ENCODE data around the gene SLC22A3. TPM values are rescaled to one million over a fixed set of nuclear protein-coding genes. Genes with fewer than 3 reads are reported as not detected.

SLC22A3 gene
- total RNA-seq, 2 experiments from 2014 or later: not detected

- CTCF ChIA-PET: no interaction called here
- intact Hi-C loops (cut with micrococcal nuclease): no loop called here
- no peaks in the 10 kb centered on the region for H3K36me3 Mint-ChIP-seq
- H3K27me3 Mint-ChIP-seq: peaks cover 28% of the 10 kb centered on the region
- H3K4me3 Mint-ChIP-seq: no peak overlapping the region
- DNase-seq: no peak
- no peak overlapping the region for H3K27ac Mint-ChIP-seq
- H3K4me1 Mint-ChIP-seq (ENCODE audit: low read depth): peaks cover 13% of the 10 kb centered on the region
- no peaks in the 10 kb centered on the region for H3K9me3 Mint-ChIP-seq
- POLR2A ChIA-PET: no interaction called here
Measured at GRCh38 chr6:160428818-160429619, 80.8 kb downstream of the SLC22A3 start.

DNA sequence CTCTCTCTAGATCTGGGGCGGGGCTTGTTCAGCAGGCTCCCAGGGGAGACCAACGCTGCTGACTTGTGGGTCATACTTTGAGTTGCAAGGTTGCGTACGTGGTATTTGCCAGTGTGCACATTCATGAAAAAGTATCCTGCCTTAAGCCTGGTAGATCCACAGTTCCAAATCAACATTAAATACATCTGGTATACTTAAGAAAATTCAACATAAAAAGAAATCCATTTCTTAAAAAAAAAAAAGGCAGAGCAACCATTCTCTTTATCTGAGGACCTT, 81.4 kb downstream of the SLC22A3 start:
- H3K4me3 Mint-ChIP-seq: no peak overlapping the region
- H3K27me3 Mint-ChIP-seq: peaks cover 28% of the 10 kb centered on the region
- H3K9me3 Mint-ChIP-seq: no peaks in the 10 kb centered on the region
- ChIA-PET CTCF (no interaction called here), POLR2A (no interaction called here)
- H3K4me1 Mint-ChIP-seq (ENCODE audit: low read depth): peaks cover 13% of the 10 kb centered on the region
- no peaks in the 10 kb centered on the region for H3K36me3 Mint-ChIP-seq
- intact Hi-C loops (cut with micrococcal nuclease): no loop called here
- no peak for DNase-seq
- no peak overlapping the region for H3K27ac Mint-ChIP-seq

- Mint-ChIP-seq H3K27ac (no peak overlapping the region), H3K4me3 (no peak overlapping the region), H3K36me3 (no peaks in the 10 kb centered on the region), H3K27me3 (peaks cover 28% of the 10 kb centered on the region), H3K9me3 (no peaks in the 10 kb centered on the region), H3K4me1 (ENCODE audit: low read depth) (peaks cover 13% of the 10 kb centered on the region)
- POLR2A ChIA-PET: no interaction called here
- intact Hi-C loops (cut with micrococcal nuclease): no loop called here
- CTCF ChIA-PET: no interaction called here
- DNase-seq: no peak
Measured at GRCh38 chr6:160430203-160430602, 82.0 kb downstream of the SLC22A3 start.

GRCh38 chr6:160430751-160431150, 82.6 kb downstream of the SLC22A3 start:
- ChIA-PET POLR2A (no interaction called here), CTCF (no interaction called here)
- Mint-ChIP-seq H3K27ac (no peak overlapping the region), H3K9me3 (no peaks in the 10 kb centered on the region), H3K36me3 (no peaks in the 10 kb centered on the region), H3K4me3 (no peak overlapping the region), H3K27me3 (peaks cover 28% of the 10 kb centered on the region), H3K4me1 (ENCODE audit: low read depth) (peaks cover 14% of the 10 kb centered on the region)
- no peak for DNase-seq
- intact Hi-C loops (cut with micrococcal nuclease): no loop called here

- POLR2A ChIA-PET: no interaction called here
- Mint-ChIP-seq H3K4me1 (ENCODE audit: low read depth) (peaks cover 13% of the 10 kb centered on the region), H3K27ac (no peak overlapping the region), H3K27me3 (peaks cover 28% of the 10 kb centered on the region), H3K36me3 (no peaks in the 10 kb centered on the region), H3K9me3 (no peaks in the 10 kb centered on the region), H3K4me3 (no peak overlapping the region)
- CTCF ChIA-PET: no interaction called here
- intact Hi-C loops (cut with micrococcal nuclease): no loop called here
- no peak for DNase-seq
Measured at GRCh38 chr6:160431226-160431625, 83.0 kb downstream of the SLC22A3 start.

DNA sequence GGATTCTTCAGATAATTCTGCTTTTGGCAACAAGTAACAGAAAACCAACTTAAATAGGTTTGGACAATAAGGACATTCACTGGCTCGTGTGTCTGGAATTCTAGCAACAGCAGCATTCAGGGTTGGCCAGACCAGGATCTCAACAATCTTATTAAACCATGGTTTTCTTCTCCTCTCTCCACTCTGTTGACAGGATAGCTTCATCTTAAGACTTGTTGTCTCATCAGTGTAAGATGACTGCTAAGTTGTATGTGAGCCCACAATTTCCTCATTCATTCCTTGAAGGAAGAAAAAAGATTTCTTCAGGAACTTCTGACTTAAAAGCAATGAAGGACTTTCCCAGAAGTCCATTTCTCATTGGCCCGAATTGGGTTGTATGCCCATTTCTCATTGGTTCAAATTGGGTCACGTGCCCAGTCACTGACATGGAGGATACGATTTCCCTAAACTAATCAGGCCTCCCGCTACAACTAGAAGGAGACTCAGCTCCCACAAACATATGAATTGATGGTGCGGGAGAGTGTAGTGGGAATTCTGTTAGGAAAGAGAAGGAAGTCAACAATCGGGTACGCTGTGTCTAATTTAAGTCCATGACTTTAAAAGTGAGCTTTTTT, 83.7 kb downstream of the SLC22A3 start:
- DNase-seq: no peak
- no peak overlapping the region for H3K27ac Mint-ChIP-seq
- H3K4me3 Mint-ChIP-seq: no peak overlapping the region
- H3K36me3 Mint-ChIP-seq: no peaks in the 10 kb centered on the region
- POLR2A ChIA-PET: interaction anchor here (0.6 kb wide), 1 partner anchor 233 kb away, joined by 4 read pairs; no protein-coding TSS in a partner anchor
- intact Hi-C loops (cut with micrococcal nuclease): no loop called here
- CTCF ChIA-PET: interaction anchor here (1.3 kb wide), 1 partner anchor 24 kb away, joined by 4 read pairs; no protein-coding TSS in a partner anchor
- H3K4me1 Mint-ChIP-seq (ENCODE audit: low read depth): peaks cover 6% of the 10 kb centered on the region
- H3K27me3 Mint-ChIP-seq: peaks cover 24% of the 10 kb centered on the region
- no peaks in the 10 kb centered on the region for H3K9me3 Mint-ChIP-seq

GRCh38 chr6:160435935-160436334, 87.8 kb downstream of the SLC22A3 start:
- intact Hi-C loops (cut with micrococcal nuclease): no loop called here
- peaks cover 13% of the 10 kb centered on the region for H3K27me3 Mint-ChIP-seq

DNA sequence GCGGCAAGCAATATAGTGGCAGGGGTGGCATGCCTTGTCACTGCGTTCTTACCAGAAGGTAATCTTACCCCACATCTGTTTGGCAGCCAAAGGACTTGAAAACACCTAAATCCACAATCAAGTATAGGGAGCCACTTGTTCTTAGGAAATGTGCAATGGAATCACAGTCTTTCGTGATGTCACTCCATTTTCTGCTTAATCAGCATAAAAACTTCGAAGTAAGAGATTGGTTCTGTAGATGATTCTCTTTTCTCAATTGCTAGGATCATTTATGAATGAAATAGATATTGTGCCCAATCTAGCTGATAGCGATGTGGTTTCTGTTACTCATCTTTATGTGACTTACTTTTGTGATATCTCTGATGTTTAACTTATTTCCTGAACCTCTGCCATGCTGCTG, 89.0 kb downstream of the SLC22A3 start:
- Mint-ChIP-seq H3K9me3 (no peaks in the 10 kb centered on the region), H3K4me3 (no peak overlapping the region), H3K36me3 (no peaks in the 10 kb centered on the region), H3K4me1 (ENCODE audit: low read depth) (peaks cover 5% of the 10 kb centered on the region), H3K27me3 (peaks cover 11% of the 10 kb centered on the region), H3K27ac (no peak overlapping the region)
- no peak for DNase-seq
- intact Hi-C loops (cut with micrococcal nuclease): no loop called here
- ChIA-PET POLR2A (no interaction called here), CTCF (no interaction called here)

More at GRCh38 chr6:160435935-160436334, 87.8 kb downstream of the SLC22A3 start:
- H3K4me3 Mint-ChIP-seq: no peak overlapping the region
- no peaks in the 10 kb centered on the region for H3K36me3 Mint-ChIP-seq
- POLR2A ChIA-PET: no interaction called here
- CTCF ChIA-PET: interaction anchor here (2.4 kb wide), 1 partner anchor 19 kb away, joined by 6 read pairs; no protein-coding TSS in a partner anchor
- no peaks in the 10 kb centered on the region for H3K9me3 Mint-ChIP-seq
- no peak overlapping the region for H3K27ac Mint-ChIP-seq
- DNase-seq: no peak
- H3K4me1 Mint-ChIP-seq (ENCODE audit: low read depth): peaks cover 5% of the 10 kb centered on the region

DNA sequence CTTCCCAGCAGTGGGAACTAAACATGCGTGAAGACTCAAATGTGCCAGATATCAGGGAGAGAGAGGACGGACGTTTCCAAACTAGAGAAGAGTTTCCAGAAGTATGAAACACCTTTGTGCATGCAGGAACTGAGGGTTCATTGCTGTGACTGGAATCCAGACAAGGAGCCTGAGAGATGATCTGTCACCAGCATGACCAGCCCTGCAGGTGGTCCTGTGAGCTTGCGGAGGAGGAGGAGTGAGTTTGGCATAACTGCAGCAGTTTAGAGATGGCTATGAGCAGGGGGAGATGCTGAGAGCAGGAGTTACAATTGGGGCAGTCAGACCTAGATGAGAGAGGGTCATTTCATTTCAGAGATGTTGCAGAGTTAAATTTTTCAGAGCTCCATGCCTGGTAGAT, 89.6 kb downstream of the SLC22A3 start:
- CTCF ChIA-PET: no interaction called here
- Mint-ChIP-seq H3K9me3 (no peaks in the 10 kb centered on the region), H3K36me3 (no peaks in the 10 kb centered on the region), H3K4me3 (no peak overlapping the region), H3K27me3 (peaks cover 12% of the 10 kb centered on the region), H3K4me1 (ENCODE audit: low read depth) (peaks cover 5% of the 10 kb centered on the region), H3K27ac (no peak overlapping the region)
- POLR2A ChIA-PET: no interaction called here
- no peak for DNase-seq
- intact Hi-C loops (cut with micrococcal nuclease): no loop called here

DNA sequence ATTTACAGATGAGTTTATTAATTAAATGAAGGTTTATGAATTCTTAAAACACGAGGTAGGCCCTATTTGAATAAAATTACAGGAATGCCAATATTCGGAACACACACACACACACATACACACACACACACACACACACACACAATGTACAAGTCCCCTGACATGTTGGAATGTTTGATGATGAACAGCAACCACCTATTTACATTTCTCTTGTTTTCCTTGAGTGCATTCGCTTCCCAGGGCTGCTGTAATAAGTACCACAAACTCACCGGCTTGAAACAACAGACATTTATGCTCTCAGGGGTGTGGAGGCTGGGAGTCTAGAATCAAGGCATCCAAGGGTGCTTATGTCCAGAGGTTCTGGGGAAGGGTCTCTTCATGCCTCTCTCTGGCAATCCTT, 90.3 kb downstream of the SLC22A3 start:
- ChIA-PET CTCF (no interaction called here), POLR2A (no interaction called here)
- Mint-ChIP-seq H3K36me3 (no peaks in the 10 kb centered on the region), H3K4me3 (no peak overlapping the region), H3K4me1 (ENCODE audit: low read depth) (peaks cover 8% of the 10 kb centered on the region), H3K27me3 (peaks cover 15% of the 10 kb centered on the region), H3K27ac (no peak overlapping the region), H3K9me3 (no peaks in the 10 kb centered on the region)
- no peak for DNase-seq
- intact Hi-C loops (cut with micrococcal nuclease): no loop called here

- Mint-ChIP-seq H3K9me3 (no peaks in the 10 kb centered on the region), H3K4me3 (no peak overlapping the region), H3K27ac (no peak overlapping the region), H3K36me3 (no peaks in the 10 kb centered on the region), H3K4me1 (ENCODE audit: low read depth) (peaks cover 8% of the 10 kb centered on the region), H3K27me3 (peaks cover 19% of the 10 kb centered on the region)
- POLR2A ChIA-PET: no interaction called here
- intact Hi-C loops (cut with micrococcal nuclease): no loop called here
- DNase-seq: no peak
- CTCF ChIA-PET: interaction anchor here (2.1 kb wide), 1 partner anchor 15 kb away, joined by 6 read pairs; no protein-coding TSS in a partner anchor
Measured at GRCh38 chr6:160439751-160440150, 91.6 kb downstream of the SLC22A3 start.

GRCh38 chr6:160442151-160442550, 94.0 kb downstream of the SLC22A3 start:
- Mint-ChIP-seq H3K27me3 (peaks cover 24% of the 10 kb centered on the region), H3K4me1 (ENCODE audit: low read depth) (peaks cover 3% of the 10 kb centered on the region), H3K27ac (no peak overlapping the region), H3K9me3 (no peaks in the 10 kb centered on the region), H3K4me3 (no peak overlapping the region), H3K36me3 (peaks cover 2% of the 10 kb centered on the region)
- POLR2A ChIA-PET: no interaction called here
- intact Hi-C loops (cut with micrococcal nuclease): no loop called here
- DNase-seq: no peak
- CTCF ChIA-PET: interaction anchor here (0.9 kb wide), 1 partner anchor 13 kb away, joined by 3 read pairs; no protein-coding TSS in a partner anchor

DNA sequence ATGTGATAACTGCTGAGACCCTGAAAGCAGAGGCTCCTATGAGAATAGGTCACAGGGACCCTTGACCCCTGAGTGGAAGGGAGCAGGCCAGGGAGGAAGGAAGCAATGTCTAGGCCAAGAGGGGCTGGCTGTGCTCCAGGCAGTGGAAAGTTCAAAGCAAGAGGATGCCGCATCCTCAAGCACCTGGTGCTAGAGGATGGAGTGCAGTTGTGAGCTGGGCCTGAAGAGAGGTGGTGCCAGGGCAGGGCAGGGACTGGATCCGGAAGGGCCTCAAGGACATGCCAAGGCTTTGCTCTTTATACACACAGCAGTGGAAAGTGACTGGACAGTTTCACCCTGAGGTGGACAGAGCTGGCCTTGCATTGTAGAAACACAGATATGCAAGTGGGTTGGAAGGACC, 97.0 kb downstream of the SLC22A3 start:
- Mint-ChIP-seq H3K9me3 (peaks cover 5% of the 10 kb centered on the region), H3K36me3 (peaks cover 2% of the 10 kb centered on the region), H3K27me3 (peaks cover 15% of the 10 kb centered on the region), H3K27ac (no peak overlapping the region), H3K4me3 (no peak overlapping the region), H3K4me1 (ENCODE audit: low read depth) (peaks cover 3% of the 10 kb centered on the region)
- intact Hi-C loops (cut with micrococcal nuclease): no loop called here
- no peak for DNase-seq
- ChIA-PET CTCF (interaction anchor here (1.7 kb wide), 1 partner anchor 10 kb away, joined by 4 read pairs; no protein-coding TSS in a partner anchor), POLR2A (interaction anchor here (0.6 kb wide), 1 partner anchor 743 kb away, joined by 3 read pairs; no protein-coding TSS in a partner anchor)

All from activated CD4-positive, alpha-beta memory T cell treated with anti-CD3 and anti-CD28 coated beads for 36 hours (primary cell).